VCaP (cell line): Measurements from ENCODE around the gene PRDX2.
A peak's percentile ranks its signal among the peaks of the same experiment; 100 is the strongest.
"Not testable (repeated sequence)": the region's sequence is repeated elsewhere in the genome, so short reads cannot be mapped to it uniquely, and the experiment has no call there.

Source experiments
- H3K27ac ChIP-seq: fragments of 450-650 bp; 2 replicates; pipeline ENCODE4 v1.5.1; 2017
- CTCF ChIP-seq: fragments of 450-650 bp; conservative IDR thresholded peaks from 2 replicates; pipeline ENCODE4 v1.5.1; 2017; ENCODE audit warnings: mild to moderate bottlenecking, moderate library complexity

The PRDX2 gene

GRCh38 chr19:12799742-12800465 lies 1.7 kb downstream of the PRDX2 start:
- H3K27ac ChIP-seq = peak overlapping the region; percentile 92; the same call in 1 of the 2 replicates
- TF ChIP-seq CTCF = no peak

- not testable (repeated sequence) for H3K27ac ChIP-seq
Measured at GRCh38 chr19:12797607-12798006, 4.0 kb downstream of the PRDX2 start.

GRCh38 chr19:12797141-12797587 lies 4.4 kb downstream of the PRDX2 start:
- H3K27ac ChIP-seq = no peak overlapping the region
- no peak for TF ChIP-seq CTCF

GRCh38 chr19:12796146-12797071 lies 5.2 kb downstream of the PRDX2 start:
- peak overlapping the region; percentile 30; the same call in 1 of the 2 replicates for H3K27ac ChIP-seq
- TF ChIP-seq CTCF = peak; percentile 91

GRCh38 chr19:12794971-12795381 lies 6.6 kb downstream of the PRDX2 start:
- peak overlapping the region; percentile 91 for H3K27ac ChIP-seq
- TF ChIP-seq CTCF = no peak

- peak overlapping the region; percentile 91 for H3K27ac ChIP-seq
- TF ChIP-seq CTCF = no peak
Measured at GRCh38 chr19:12794196-12794941, 7.2 kb downstream of the PRDX2 start.

- no peak for TF ChIP-seq CTCF
- peak overlapping the region; percentile 91 for H3K27ac ChIP-seq
Measured at GRCh38 chr19:12793290-12794195, 8.1 kb downstream of the PRDX2 start.
